Posterior cingulate gyrus (tissue), 11 donors: ENCODE measurements around the gene CD7.

ENCODE experiments used
- DNase-seq, 10 donors: peaks; one replicate each; pipeline versions ENCODE4 v3.0.0 to v3.0.0-alpha.2; 2020 to 2021; ENCODE audit warnings: mixed read lengths in 3 of 10
- intact Hi-C: fragments of 100-400 bp; cut with DNase I; formaldehyde crosslinking; loops from one replicate; pipeline ENCODE4 v1.15.1; 2023

CD7 gene

GRCh38 chr17:82270651-82271050 is 46.8 kb downstream of the CD7 start:
- intact Hi-C loops = no loop called here
- DNase-seq = peak in 3 of 10 donors; percentile 47 to 74 (median 62)

GRCh38 chr17:82269882-82270500 is 47.4 kb downstream of the CD7 start:
- peak in 3 of 10 donors; percentile 27 to 78 (median 60) for DNase-seq
- intact Hi-C loops = no loop called here

- intact Hi-C loops = no loop called here
- DNase-seq = peak in 2 of 10 donors; percentile 43 to 64
Observed at GRCh38 chr17:82269138-82269881, 48.1 kb downstream of the CD7 start.

- intact Hi-C loops = no loop called here
- DNase-seq = peak; percentile 83 to 98 (median 89)
Observed at GRCh38 chr17:82267575-82268379, 49.6 kb downstream of the CD7 start.

GRCh38 chr17:82266142-82266541 is 51.3 kb downstream of the CD7 start:
- DNase-seq = peak in 1 of 10 donors; percentile 62
- intact Hi-C loops = no loop called here
